Spleen (tissue), 7 donors: ENCODE measurements around the gene CEP68.

Experiments
- POLR2A ChIP-seq, 3 donors: fragments of 450-650 bp; IDR thresholded peaks; one replicate each; pipeline ENCODE4 v1.5.1; 2017; ENCODE audit warnings: antibody characterized with exemption in 3 of 3, mild to moderate bottlenecking in 1 of 3
- TF ChIP-seq, protein P1 (sequence below), 11 experiments: fragments of 200-600 bp in 7 of 11; fragments of 450-650 bp in 4 of 11; sonication (generic) in 4 of 11; IDR thresholded peaks in 8 of 11; conservative IDR thresholded peaks in 3 of 11; 1 replicate in 7 of 11; 2 replicates in 4 of 11; pipeline versions ENCODE4 v1.4.0 to v1.8.0; 2016 to 2021; ENCODE audit warnings: antibody characterized with exemption in 11 of 11, inconsistent platforms in 4 of 11, mild to moderate bottlenecking in 1 of 11
- donor health status: DM: no; HTN: no; CAD: no; lungs with moderate emphysema.
- donor health status: DM: no; HTN: no; CAD: no.
- donor health status: DM: no; HTN: no; CAD: no.

DNA sequence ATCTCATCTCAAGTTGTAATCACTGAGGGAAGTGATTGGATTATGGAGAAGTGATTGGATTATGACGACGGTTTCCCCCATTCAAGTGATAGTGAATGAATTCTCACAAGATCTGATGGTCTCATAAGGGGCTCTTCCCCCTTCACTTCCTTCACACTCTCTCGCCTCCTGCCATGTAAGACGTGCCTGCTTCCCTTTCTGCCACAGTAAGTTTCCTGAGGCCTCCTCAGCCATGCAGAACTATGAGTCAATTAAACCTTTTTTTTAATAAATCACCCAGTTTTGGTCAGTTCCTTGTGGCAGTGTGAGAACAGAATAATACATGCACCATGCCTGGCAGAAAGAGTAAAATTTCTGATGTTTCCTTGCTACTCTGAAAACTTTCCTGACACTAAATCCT is 36.6 kb downstream of the CEP68 start:
- TF ChIP-seq, protein P1, sequence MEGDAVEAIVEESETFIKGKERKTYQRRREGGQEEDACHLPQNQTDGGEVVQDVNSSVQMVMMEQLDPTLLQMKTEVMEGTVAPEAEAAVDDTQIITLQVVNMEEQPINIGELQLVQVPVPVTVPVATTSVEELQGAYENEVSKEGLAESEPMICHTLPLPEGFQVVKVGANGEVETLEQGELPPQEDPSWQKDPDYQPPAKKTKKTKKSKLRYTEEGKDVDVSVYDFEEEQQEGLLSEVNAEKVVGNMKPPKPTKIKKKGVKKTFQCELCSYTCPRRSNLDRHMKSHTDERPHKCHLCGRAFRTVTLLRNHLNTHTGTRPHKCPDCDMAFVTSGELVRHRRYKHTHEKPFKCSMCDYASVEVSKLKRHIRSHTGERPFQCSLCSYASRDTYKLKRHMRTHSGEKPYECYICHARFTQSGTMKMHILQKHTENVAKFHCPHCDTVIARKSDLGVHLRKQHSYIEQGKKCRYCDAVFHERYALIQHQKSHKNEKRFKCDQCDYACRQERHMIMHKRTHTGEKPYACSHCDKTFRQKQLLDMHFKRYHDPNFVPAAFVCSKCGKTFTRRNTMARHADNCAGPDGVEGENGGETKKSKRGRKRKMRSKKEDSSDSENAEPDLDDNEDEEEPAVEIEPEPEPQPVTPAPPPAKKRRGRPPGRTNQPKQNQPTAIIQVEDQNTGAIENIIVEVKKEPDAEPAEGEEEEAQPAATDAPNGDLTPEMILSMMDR (IDR thresholded peaks at IDR 0.05 in 8 of 11, conservative IDR thresholded peaks at IDR 0.05 in 3 of 11) = no peak
- no peak for TF ChIP-seq POLR2A (IDR thresholded peaks at IDR 0.05)
